Right lobe of liver (tissue), 4 donors: Measurements from ENCODE around the gene FAM124A.

Experiments
- POLR2A ChIP-seq: fragments of 450-650 bp; IDR thresholded peaks from one replicate; pipeline ENCODE4 v1.6.1; 2017; ENCODE audit warnings: antibody characterized with exemption, mild to moderate bottlenecking
- TF ChIP-seq, protein P1 (sequence below), 4 donors: fragments of 200-600 bp in 3 of 4; fragments of 450-650 bp in 1 of 4; IDR thresholded peaks; one replicate each; pipeline versions ENCODE4 v1.5.1 to v1.8.0; 2016 to 2022; ENCODE audit warnings: antibody characterized with exemption in 4 of 4, mild to moderate bottlenecking in 2 of 4
- donor health status: DM: no; HTN: no; CAD: no.
- donor health status: DM: no; HTN: no; CAD: no.
- donor health status: DM: no; HTN: yes; CAD: no.

- TF ChIP-seq, protein P1, sequence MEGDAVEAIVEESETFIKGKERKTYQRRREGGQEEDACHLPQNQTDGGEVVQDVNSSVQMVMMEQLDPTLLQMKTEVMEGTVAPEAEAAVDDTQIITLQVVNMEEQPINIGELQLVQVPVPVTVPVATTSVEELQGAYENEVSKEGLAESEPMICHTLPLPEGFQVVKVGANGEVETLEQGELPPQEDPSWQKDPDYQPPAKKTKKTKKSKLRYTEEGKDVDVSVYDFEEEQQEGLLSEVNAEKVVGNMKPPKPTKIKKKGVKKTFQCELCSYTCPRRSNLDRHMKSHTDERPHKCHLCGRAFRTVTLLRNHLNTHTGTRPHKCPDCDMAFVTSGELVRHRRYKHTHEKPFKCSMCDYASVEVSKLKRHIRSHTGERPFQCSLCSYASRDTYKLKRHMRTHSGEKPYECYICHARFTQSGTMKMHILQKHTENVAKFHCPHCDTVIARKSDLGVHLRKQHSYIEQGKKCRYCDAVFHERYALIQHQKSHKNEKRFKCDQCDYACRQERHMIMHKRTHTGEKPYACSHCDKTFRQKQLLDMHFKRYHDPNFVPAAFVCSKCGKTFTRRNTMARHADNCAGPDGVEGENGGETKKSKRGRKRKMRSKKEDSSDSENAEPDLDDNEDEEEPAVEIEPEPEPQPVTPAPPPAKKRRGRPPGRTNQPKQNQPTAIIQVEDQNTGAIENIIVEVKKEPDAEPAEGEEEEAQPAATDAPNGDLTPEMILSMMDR (IDR thresholded peaks at IDR 0.05), result no peak
- TF ChIP-seq POLR2A, result no peak
These were observed 96.7 kb downstream of the FAM124A start for GRCh38 chr13:51318876-51319275.
